HG03521 (cell line): Measurements from ENCODE around the gene DHCR7.

Source experiments
- ATAC-seq: cut with Tn5 transposase; IDR thresholded peaks from one replicate; pipeline ENCODE4 v1.9.1; 2021; ENCODE audit warnings: mild to moderate bottlenecking, moderate library complexity; ENCODE audit not compliant: unreplicated experiment

Gene DHCR7

GRCh38 chr11:71459076-71459766 is 11.0 kb upstream of the DHCR7 start:
- no peak for ATAC-seq

- ATAC-seq = no peak
These were observed 10.2 kb upstream of the DHCR7 start for GRCh38 chr11:71458146-71459070.

GRCh38 chr11:71456831-71457230 is 8.6 kb upstream of the DHCR7 start:
- no peak for ATAC-seq

- no peak for ATAC-seq
These were observed 8.1 kb upstream of the DHCR7 start for GRCh38 chr11:71456294-71456693.

GRCh38 chr11:71454470-71455113 is 6.4 kb upstream of the DHCR7 start:
- ATAC-seq = no peak

- ATAC-seq = no peak
These were observed 5.7 kb upstream of the DHCR7 start for GRCh38 chr11:71453918-71454304.

GRCh38 chr11:71453037-71453917 is 5.1 kb upstream of the DHCR7 start, which contains the start of gene NADSYN1:
TSS of gene NADSYN1 (plus strand) at chr11:71453203. CDS start at chr11:71453297, 94 bp downstream.
- ATAC-seq = peak; percentile 57

GRCh38 chr11:71452199-71453036 is 4.2 kb upstream of the DHCR7 start:
- no peak for ATAC-seq

GRCh38 chr11:71451596-71452198 is 3.5 kb upstream of the DHCR7 start:
- ATAC-seq = no peak

GRCh38 chr11:71450939-71451338 is 2.7 kb upstream of the DHCR7 start:
- no peak for ATAC-seq

GRCh38 chr11:71450507-71450906 is 2.3 kb upstream of the DHCR7 start:
- no peak for ATAC-seq

GRCh38 chr11:71449596-71449995 is 1.4 kb upstream of the DHCR7 start:
- ATAC-seq = no peak

GRCh38 chr11:71447791-71448256 is 369 bp downstream of the DHCR7 start:
- peak; percentile 9 for ATAC-seq

GRCh38 chr11:71446942-71447688 is 1.1 kb downstream of the DHCR7 start:
- ATAC-seq = no peak

- ATAC-seq = no peak
These were observed 2.0 kb downstream of the DHCR7 start for GRCh38 chr11:71446150-71446549.

GRCh38 chr11:71444811-71445210 is 3.4 kb downstream of the DHCR7 start:
- no peak for ATAC-seq

- no peak for ATAC-seq
These were observed 4.3 kb downstream of the DHCR7 start for GRCh38 chr11:71443736-71444445.

GRCh38 chr11:71442880-71443279 is 5.3 kb downstream of the DHCR7 start:
- no peak for ATAC-seq
